ENCODE data around the gene TMC4. TPM values are rescaled to one million over a fixed set of nuclear protein-coding genes. Genes with fewer than 3 reads are reported as not detected.
"Not testable (repeated sequence)": the region's sequence is repeated elsewhere in the genome, so short reads cannot be mapped to it uniquely, and the experiment has no call there.

The TMC4 gene
- polyA plus RNA-seq, 3 donors, result 1.5 to 2.5 (median 2.1) TPM

DNA sequence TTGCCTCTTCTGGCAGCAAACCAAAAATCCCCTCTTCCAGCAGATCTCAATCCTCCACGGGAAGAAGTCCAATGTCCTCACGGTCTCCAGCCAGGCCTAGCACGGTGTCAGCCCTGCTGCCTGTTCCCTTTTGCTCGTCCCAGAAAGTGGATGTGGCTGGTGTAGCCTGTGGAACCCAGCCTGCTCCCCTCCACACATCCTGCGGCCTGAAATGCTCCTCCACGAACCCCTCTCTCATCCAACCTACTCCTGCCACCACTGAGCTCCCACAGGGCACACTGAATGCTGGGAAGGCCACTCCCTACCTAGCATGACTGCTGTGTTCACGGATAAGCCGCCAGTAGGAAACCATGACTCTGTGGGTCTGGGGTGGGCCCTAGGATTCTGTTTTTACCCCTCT is 13.4 kb upstream of the TMC4 start:
- no peak for TF ChIP-seq CTCF (IDR thresholded peaks at IDR 0.05)
- no peak overlapping the region for H3K4me2 ChIP-seq (replicated peaks; ENCODE audit: extremely low read depth, low read length, poor library complexity, severe bottlenecking)
- no peaks in the 10 kb centered on the region for H3K9me3 ChIP-seq (replicated peaks in 1 of 2; ENCODE audit: control insufficient read depth in 1 of 2, insufficient read depth in 1 of 2, low read length in 2 of 2)
- peaks cover 41% of the 10 kb centered on the region for H4K20me1 ChIP-seq (ENCODE audit: insufficient read depth, low read length)
- H3K9ac ChIP-seq (ENCODE audit: insufficient read depth, low read length, poor library complexity, severe bottlenecking), result no peak overlapping the region
- peaks cover 38 to 52% of the 10 kb centered on the region in 2 donors for H3K36me3 Mint-ChIP-seq
- peaks cover 27% of the 10 kb centered on the region for H3K79me2 ChIP-seq (ENCODE audit: insufficient read depth, low read length)
- no peaks in the 10 kb centered on the region for H3K27me3 ChIP-seq (ENCODE audit: control insufficient read depth in 2 of 2, insufficient read depth in 2 of 2, low read length in 2 of 2)
- H3K4me3 ChIP-seq (replicated peaks in 1 of 3; ENCODE audit: low read depth in 2 of 3, low read length in 3 of 3), result no peak overlapping the region
- peaks cover 0 to 2% (median 0%) of the 10 kb centered on the region in 7 donors for H3K9me3 Mint-ChIP-seq
- peaks cover 33 to 41% of the 10 kb centered on the region in 2 donors for H3K36me3 ChIP-seq (replicated peaks in 1 of 2; ENCODE audit: control insufficient read depth in 1 of 2, insufficient read depth in 2 of 2, low read length in 2 of 2)
- peak overlapping the region in 2 of 7 donors; percentile 38 to 63 for H3K27ac Mint-ChIP-seq
- 89% methylated on average over 3 of the region's 8 CpGs for WGBS (ENCODE audit: insufficient coverage)
- no peak overlapping the region for H3K27ac ChIP-seq (ENCODE audit: low read depth in 1 of 2, low read length in 2 of 2)
- intact Hi-C loops (cut with micrococcal nuclease), result no loop called here
- no peak for DNase-seq
- no peak overlapping the region for H2AFZ ChIP-seq (ENCODE audit: insufficient read depth, low read depth, low read length, poor library complexity, severe bottlenecking)
- H3K4me1 Mint-ChIP-seq, result peaks cover 19% of the 10 kb centered on the region
- H3K4me1 ChIP-seq (ENCODE audit: control insufficient read depth in 1 of 2, insufficient read depth in 2 of 2, low read length in 2 of 2), result peaks cover 18 to 26% of the 10 kb centered on the region in 2 donors
- no peak overlapping the region for H3K4me3 Mint-ChIP-seq
- H3K27me3 Mint-ChIP-seq (ENCODE audit: low read depth in 3 of 3), result peaks cover 0 to 2% (median 1%) of the 10 kb centered on the region in 3 donors

DNA sequence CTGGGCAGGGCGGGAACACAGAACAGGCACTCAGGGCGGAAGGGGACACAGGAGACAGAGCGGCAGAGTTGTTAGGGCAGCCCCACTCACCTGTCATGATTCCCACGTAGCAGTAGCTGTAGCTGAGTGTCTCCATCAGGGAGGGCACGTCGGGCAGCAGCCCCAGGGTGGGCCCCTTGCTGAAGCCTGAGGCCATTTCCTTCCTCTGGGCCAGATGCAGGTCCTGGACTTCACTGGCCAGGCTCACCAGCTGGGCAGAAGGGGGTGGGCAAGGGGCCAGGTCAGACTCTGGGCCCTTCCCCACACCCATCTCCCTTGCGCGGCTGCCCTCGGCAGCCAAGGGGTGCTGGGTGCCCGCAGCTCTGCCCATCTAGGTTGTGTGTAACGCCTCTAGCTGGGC is 10.5 kb upstream of the TMC4 start:
- Histone ChIP-seq H3K4me2 (replicated peaks; ENCODE audit: extremely low read depth, low read length, poor library complexity, severe bottlenecking) (no peak overlapping the region), H3K4me3 (replicated peaks in 1 of 3; ENCODE audit: low read depth in 2 of 3, low read length in 3 of 3) (no peak overlapping the region), H3K36me3 (replicated peaks in 1 of 2; ENCODE audit: control insufficient read depth in 1 of 2, insufficient read depth in 2 of 2, low read length in 2 of 2) (peaks cover 57 to 68% of the 10 kb centered on the region in 2 donors), H3K27me3 (ENCODE audit: control insufficient read depth in 2 of 2, insufficient read depth in 2 of 2, low read length in 2 of 2) (no peaks in the 10 kb centered on the region), H4K20me1 (ENCODE audit: insufficient read depth, low read length) (peaks cover 63% of the 10 kb centered on the region), H3K9ac (ENCODE audit: insufficient read depth, low read length, poor library complexity, severe bottlenecking) (no peak overlapping the region), H3K4me1 (ENCODE audit: control insufficient read depth in 1 of 2, insufficient read depth in 2 of 2, low read length in 2 of 2) (peaks cover 13 to 18% of the 10 kb centered on the region in 2 donors), H3K27ac (ENCODE audit: low read depth in 1 of 2, low read length in 2 of 2) (no peak overlapping the region), H3K79me2 (ENCODE audit: insufficient read depth, low read length) (peaks cover 19% of the 10 kb centered on the region), H3K9me3 (replicated peaks in 1 of 2; ENCODE audit: control insufficient read depth in 1 of 2, insufficient read depth in 1 of 2, low read length in 2 of 2) (no peaks in the 10 kb centered on the region), H2AFZ (ENCODE audit: insufficient read depth, low read depth, low read length, poor library complexity, severe bottlenecking) (no peak overlapping the region)
- Mint-ChIP-seq H3K9me3 (peaks cover 0 to 2% (median 0%) of the 10 kb centered on the region in 7 donors), H3K36me3 (peaks cover 59 to 80% of the 10 kb centered on the region in 2 donors), H3K4me3 (no peak overlapping the region), H3K4me1 (peaks cover 16% of the 10 kb centered on the region), H3K27me3 (ENCODE audit: low read depth in 3 of 3) (peaks cover 0 to 2% (median 1%) of the 10 kb centered on the region in 3 donors), H3K27ac (peak overlapping the region in 1 of 7 donors; percentile 72)
- intact Hi-C loops (cut with micrococcal nuclease), result no loop called here
- 86% methylated on average over 10 of the region's 11 CpGs for WGBS (ENCODE audit: insufficient coverage)
- DNase-seq, result no peak
- TF ChIP-seq CTCF (IDR thresholded peaks at IDR 0.05), result no peak

DNA sequence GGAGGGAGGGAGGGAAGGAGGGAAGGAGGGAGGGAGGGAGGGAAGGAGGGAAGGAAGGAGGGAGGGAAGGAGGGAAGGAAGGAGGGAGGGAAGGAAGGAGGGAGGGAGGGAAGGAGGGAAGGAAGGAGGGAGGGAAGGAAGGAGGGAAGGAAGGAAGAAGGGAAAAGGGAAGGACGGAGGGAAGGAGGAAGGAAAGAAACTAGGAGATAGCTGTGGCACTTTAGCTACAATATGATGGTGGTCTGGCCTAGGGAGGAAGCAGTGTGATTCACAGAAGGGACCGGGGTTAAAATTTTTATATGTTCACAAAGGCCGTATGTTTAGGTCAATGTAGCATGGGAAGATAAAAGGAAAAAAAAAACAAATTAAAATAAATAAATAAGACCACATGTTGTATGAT is 8.9 kb upstream of the TMC4 start:
- intact Hi-C loops (cut with micrococcal nuclease), result not testable (repeated sequence)

More for the DNA sequence above, 8.9 kb upstream of the TMC4 start:
- not testable (repeated sequence) for H3K27ac Mint-ChIP-seq; H3K27me3 Mint-ChIP-seq (ENCODE audit: low read depth in 3 of 3); H3K27ac ChIP-seq (ENCODE audit: low read depth in 1 of 2, low read length in 2 of 2); H3K79me2 ChIP-seq (ENCODE audit: insufficient read depth, low read length); H3K9me3 ChIP-seq (replicated peaks in 1 of 2; ENCODE audit: control insufficient read depth in 1 of 2, insufficient read depth in 1 of 2, low read length in 2 of 2); H3K9ac ChIP-seq (ENCODE audit: insufficient read depth, low read length, poor library complexity, severe bottlenecking); H3K4me2 ChIP-seq (replicated peaks; ENCODE audit: extremely low read depth, low read length, poor library complexity, severe bottlenecking); H3K4me3 Mint-ChIP-seq; H3K4me3 ChIP-seq (replicated peaks in 1 of 3; ENCODE audit: low read depth in 2 of 3, low read length in 3 of 3); H3K9me3 Mint-ChIP-seq; H3K4me1 ChIP-seq (ENCODE audit: control insufficient read depth in 1 of 2, insufficient read depth in 2 of 2, low read length in 2 of 2); H3K27me3 ChIP-seq (ENCODE audit: control insufficient read depth in 2 of 2, insufficient read depth in 2 of 2, low read length in 2 of 2); H2AFZ ChIP-seq (ENCODE audit: insufficient read depth, low read depth, low read length, poor library complexity, severe bottlenecking); H3K4me1 Mint-ChIP-seq; DNase-seq
- H4K20me1 ChIP-seq (ENCODE audit: insufficient read depth, low read length), result peaks cover 54% of the 10 kb centered on the region
- H3K36me3 ChIP-seq (replicated peaks in 1 of 2; ENCODE audit: control insufficient read depth in 1 of 2, insufficient read depth in 2 of 2, low read length in 2 of 2), result peaks cover 55 to 70% of the 10 kb centered on the region in 2 donors
- WGBS (ENCODE audit: insufficient coverage), result 55% methylated on average over 1 of the region's 3 CpGs
- H3K36me3 Mint-ChIP-seq, result peaks cover 59 to 83% of the 10 kb centered on the region in 2 donors

All from CD14-positive monocyte (primary cell).